ENCODE measurements around the gene SLC47A1.

- TF ChIP-seq CTCF (IDR thresholded peaks at IDR 0.05) (no peak), POLR2AphosphoS5 (IDR thresholded peaks at IDR 0.05) (no peak), POLR2A (IDR thresholded peaks at IDR 0.05) (no peak), EP300 (IDR thresholded peaks at IDR 0.05) (no peak)
These were observed 36.0 kb upstream of the SLC47A1 start for GRCh38 chr17:19497624-19498023.

Data from gastroesophageal sphincter (tissue), 3 donors.